HEK293 (cell line): Measurements from ENCODE around the gene MTCL1.

ENCODE experiments used
- CTCF ChIA-PET: fragments of 350-600 bp; formaldehyde crosslinking; extraction: SDS; loops from one replicate; lab custom pipeline; 2021; ENCODE audit warnings: antibody characterized with exemption; lab: Yijun Ruan, JAX
- POLR2A ChIA-PET: fragments of 300-600 bp; formaldehyde crosslinking; extraction: SDS; loops from one replicate; lab custom pipeline; 2020; ENCODE audit warnings: antibody characterized with exemption, inconsistent platforms; lab: Yijun Ruan, JAX
- H3K27ac ChIP-seq: fragments of 200-500 bp; sonication (Bioruptor generic); 2 replicates; pipeline ENCODE4 v1.5.1; 2014; ENCODE audit warnings: low read depth, low read length, control low read depth, inconsistent platforms; ENCODE audit errors: extremely low read depth
- H3K36me3 ChIP-seq, 2 experiments: fragments of 200-500 bp in 1 of 2; sonication (Bioruptor generic) in 1 of 2; 1 replicate in 1 of 2; 2 replicates in 1 of 2; pipeline ENCODE4 v1.5.1; 2014 to 2017; ENCODE audit warnings: inconsistent platforms in 2 of 2, low read length in 2 of 2; ENCODE audit not compliant: control insufficient read depth in 2 of 2, insufficient read depth in 1 of 2
- H3K4me1 ChIP-seq: fragments of 200-500 bp; sonication (Bioruptor generic); 2 replicates; pipeline ENCODE4 v1.5.1; 2014; ENCODE audit warnings: mild to moderate bottlenecking, low read length, inconsistent platforms; ENCODE audit not compliant: control insufficient read depth, insufficient read depth
- H3K4me3 ChIP-seq: 2 replicates; pipeline ENCODE4 v1.5.1; 2011; ENCODE audit warnings: low read depth, mild to moderate bottlenecking, control low read depth, low read length, moderate library complexity
- H3K9me3 ChIP-seq: fragments of 200-500 bp; sonication (Bioruptor generic); 2 replicates; pipeline ENCODE4 v1.5.1; 2014; ENCODE audit warnings: low read depth, low read length, inconsistent platforms; ENCODE audit not compliant: control insufficient read depth, insufficient read depth
- GLIS1 ChIP-seq: fragments of 450-650 bp; formaldehyde crosslinking; IDR thresholded peaks from 2 replicates; pipeline ENCODE4 v1.5.1; 2016; ENCODE audit warnings: missing biosample characterization, missing genetic modification characterization
- GLIS2 ChIP-seq: fragments of 450-650 bp; formaldehyde crosslinking; IDR thresholded peaks from 2 replicates; pipeline ENCODE4 v1.5.1; 2016; ENCODE audit warnings: missing biosample characterization, missing genetic modification characterization
- INSM2 ChIP-seq: fragments of 450-650 bp; formaldehyde crosslinking; IDR thresholded peaks from 2 replicates; pipeline ENCODE4 v1.5.1; 2016; ENCODE audit warnings: missing biosample characterization, missing genetic modification characterization
- ZBTB1 ChIP-seq: fragments of 450-650 bp; formaldehyde crosslinking; IDR thresholded peaks from 2 replicates; pipeline ENCODE4 v1.5.1; 2016; ENCODE audit warnings: missing biosample characterization, missing genetic modification characterization
- ZNF169 ChIP-seq: fragments of 450-650 bp; formaldehyde crosslinking; IDR thresholded peaks from 2 replicates; pipeline ENCODE4 v1.5.1; 2016; ENCODE audit warnings: missing biosample characterization, missing genetic modification characterization
- ZNF211 ChIP-seq: fragments of 450-650 bp; formaldehyde crosslinking; IDR thresholded peaks from 2 replicates; pipeline ENCODE4 v1.5.1; 2016; ENCODE audit warnings: low read depth, missing biosample characterization, missing genetic modification characterization
- ZNF248 ChIP-seq: fragments of 450-650 bp; formaldehyde crosslinking; IDR thresholded peaks from 2 replicates; pipeline ENCODE4 v1.5.1; 2017; ENCODE audit warnings: missing biosample characterization, missing genetic modification characterization
- ZNF302 ChIP-seq: fragments of 450-650 bp; formaldehyde crosslinking; IDR thresholded peaks from 2 replicates; pipeline ENCODE4 v1.5.1; 2016; ENCODE audit warnings: missing biosample characterization, missing genetic modification characterization, low read depth
- ZNF398 ChIP-seq: fragments of 450-650 bp; formaldehyde crosslinking; IDR thresholded peaks from 2 replicates; pipeline ENCODE4 v1.5.1; 2017; ENCODE audit warnings: missing biosample characterization, missing genetic modification characterization
- ZNF416 ChIP-seq: fragments of 450-650 bp; formaldehyde crosslinking; IDR thresholded peaks from 2 replicates; pipeline ENCODE4 v1.5.1; 2016; ENCODE audit warnings: missing biosample characterization, missing genetic modification characterization
- ZNF549 ChIP-seq: fragments of 450-650 bp; IDR thresholded peaks from 2 replicates; pipeline ENCODE4 v1.5.1; 2018; ENCODE audit warnings: missing biosample characterization, missing genetic modification characterization, mild to moderate bottlenecking, inconsistent platforms, moderate library complexity
- ZNF639 ChIP-seq: fragments of 450-650 bp; formaldehyde crosslinking; IDR thresholded peaks from 2 replicates; pipeline ENCODE4 v1.5.1; 2016; ENCODE audit warnings: missing biosample characterization, missing genetic modification characterization
- ZNF654 ChIP-seq: fragments of 450-650 bp; formaldehyde crosslinking; IDR thresholded peaks from 2 replicates; pipeline ENCODE4 v1.5.1; 2016; ENCODE audit warnings: low read depth, missing biosample characterization, missing genetic modification characterization
- ZSCAN18 ChIP-seq: fragments of 450-650 bp; formaldehyde crosslinking; IDR thresholded peaks from 2 replicates; pipeline ENCODE4 v1.5.1; 2016; ENCODE audit warnings: missing biosample characterization, missing genetic modification characterization
- TF ChIP-seq, protein P1 (sequence below): fragments of 450-650 bp; formaldehyde crosslinking; IDR thresholded peaks from 2 replicates; pipeline ENCODE4 v1.5.1; 2017; ENCODE audit warnings: missing biosample characterization, missing genetic modification characterization
- TF ChIP-seq, protein P2 (sequence below): fragments of 450-650 bp; formaldehyde crosslinking; conservative IDR thresholded peaks from 2 replicates; pipeline ENCODE4 v1.5.1; 2016; ENCODE audit warnings: low read depth, missing biosample characterization, missing genetic modification characterization
- TF ChIP-seq, protein P3 (sequence below): fragments of 450-650 bp; formaldehyde crosslinking; IDR thresholded peaks from 2 replicates; pipeline ENCODE4 v1.5.1; 2016; ENCODE audit warnings: missing biosample characterization, missing genetic modification characterization, low read depth

Gene MTCL1

GRCh38 chr18:8868276-8868675 is 162.9 kb downstream of the MTCL1 start:
- no peak overlapping the region for H3K27ac ChIP-seq
- H3K4me1 ChIP-seq: no peaks in the 10 kb centered on the region
- no peak for TF ChIP-seq ZNF639 (tag by site-specific recombination)
- ChIA-PET POLR2A (no interaction called here), CTCF (no interaction called here)
- no peak overlapping the region for H3K4me3 ChIP-seq
- H3K9me3 ChIP-seq: no peaks in the 10 kb centered on the region
- H3K36me3 ChIP-seq: no peaks in the 10 kb centered on the region

DNA sequence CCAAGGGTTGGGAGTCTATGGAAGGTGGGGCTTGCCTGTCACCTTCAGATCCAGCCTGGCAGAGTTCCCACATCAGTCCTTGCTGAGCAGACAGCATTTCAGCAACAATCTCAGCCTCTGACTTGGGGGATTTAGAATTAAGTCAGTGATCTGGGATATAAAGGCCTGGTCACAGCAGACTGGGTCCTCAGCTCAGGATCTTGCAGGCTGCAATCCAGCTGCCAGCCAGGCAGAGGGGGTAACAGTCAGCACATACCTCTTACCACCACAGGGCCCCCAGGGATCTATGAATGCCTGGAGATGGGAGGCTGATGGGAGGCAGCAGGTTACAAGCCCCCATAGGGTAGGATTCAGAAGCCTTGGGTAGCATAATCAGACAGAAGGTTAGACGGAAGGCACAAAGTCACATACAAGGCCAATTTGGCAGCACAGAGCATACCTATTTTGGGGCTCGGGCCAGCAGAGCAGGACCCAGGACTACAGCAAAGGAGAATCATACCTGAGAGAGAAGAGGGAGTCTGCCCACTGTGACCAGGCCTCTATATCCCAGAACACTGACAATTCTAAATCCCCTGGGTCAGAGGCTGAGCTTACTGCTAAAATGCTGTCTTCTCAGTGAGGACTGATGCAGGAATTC is 163.5 kb downstream of the MTCL1 start:
- Histone ChIP-seq H3K36me3 (no peaks in the 10 kb centered on the region), H3K4me1 (no peaks in the 10 kb centered on the region), H3K4me3 (no peak overlapping the region), H3K9me3 (no peaks in the 10 kb centered on the region), H3K27ac (no peak overlapping the region)
- POLR2A ChIA-PET: no interaction called here
- TF ChIP-seq ZNF549 (tag by site-specific recombination) (no peak), GLIS2 (tag by site-specific recombination) (no peak), GLIS1 (tag by site-specific recombination) (peak; percentile 33)
- TF ChIP-seq, protein P1, sequence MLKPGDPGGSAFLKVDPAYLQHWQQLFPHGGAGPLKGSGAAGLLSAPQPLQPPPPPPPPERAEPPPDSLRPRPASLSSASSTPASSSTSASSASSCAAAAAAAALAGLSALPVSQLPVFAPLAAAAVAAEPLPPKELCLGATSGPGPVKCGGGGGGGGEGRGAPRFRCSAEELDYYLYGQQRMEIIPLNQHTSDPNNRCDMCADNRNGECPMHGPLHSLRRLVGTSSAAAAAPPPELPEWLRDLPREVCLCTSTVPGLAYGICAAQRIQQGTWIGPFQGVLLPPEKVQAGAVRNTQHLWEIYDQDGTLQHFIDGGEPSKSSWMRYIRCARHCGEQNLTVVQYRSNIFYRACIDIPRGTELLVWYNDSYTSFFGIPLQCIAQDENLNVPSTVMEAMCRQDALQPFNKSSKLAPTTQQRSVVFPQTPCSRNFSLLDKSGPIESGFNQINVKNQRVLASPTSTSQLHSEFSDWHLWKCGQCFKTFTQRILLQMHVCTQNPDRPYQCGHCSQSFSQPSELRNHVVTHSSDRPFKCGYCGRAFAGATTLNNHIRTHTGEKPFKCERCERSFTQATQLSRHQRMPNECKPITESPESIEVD (tag by site-specific recombination): no peak
- CTCF ChIA-PET: no interaction called here

GRCh38 chr18:8869696-8870095 is 164.3 kb downstream of the MTCL1 start:
- Histone ChIP-seq H3K4me1 (no peaks in the 10 kb centered on the region), H3K27ac (no peak overlapping the region), H3K36me3 (no peaks in the 10 kb centered on the region), H3K4me3 (no peak overlapping the region), H3K9me3 (no peaks in the 10 kb centered on the region)
- ChIA-PET POLR2A (no interaction called here), CTCF (no interaction called here)
- no peak for TF ChIP-seq ZNF248 (tag by site-specific recombination)
- no peak for TF ChIP-seq INSM2 (tag by site-specific recombination)
- TF ChIP-seq ZNF169: no peak
- TF ChIP-seq, protein P2, sequence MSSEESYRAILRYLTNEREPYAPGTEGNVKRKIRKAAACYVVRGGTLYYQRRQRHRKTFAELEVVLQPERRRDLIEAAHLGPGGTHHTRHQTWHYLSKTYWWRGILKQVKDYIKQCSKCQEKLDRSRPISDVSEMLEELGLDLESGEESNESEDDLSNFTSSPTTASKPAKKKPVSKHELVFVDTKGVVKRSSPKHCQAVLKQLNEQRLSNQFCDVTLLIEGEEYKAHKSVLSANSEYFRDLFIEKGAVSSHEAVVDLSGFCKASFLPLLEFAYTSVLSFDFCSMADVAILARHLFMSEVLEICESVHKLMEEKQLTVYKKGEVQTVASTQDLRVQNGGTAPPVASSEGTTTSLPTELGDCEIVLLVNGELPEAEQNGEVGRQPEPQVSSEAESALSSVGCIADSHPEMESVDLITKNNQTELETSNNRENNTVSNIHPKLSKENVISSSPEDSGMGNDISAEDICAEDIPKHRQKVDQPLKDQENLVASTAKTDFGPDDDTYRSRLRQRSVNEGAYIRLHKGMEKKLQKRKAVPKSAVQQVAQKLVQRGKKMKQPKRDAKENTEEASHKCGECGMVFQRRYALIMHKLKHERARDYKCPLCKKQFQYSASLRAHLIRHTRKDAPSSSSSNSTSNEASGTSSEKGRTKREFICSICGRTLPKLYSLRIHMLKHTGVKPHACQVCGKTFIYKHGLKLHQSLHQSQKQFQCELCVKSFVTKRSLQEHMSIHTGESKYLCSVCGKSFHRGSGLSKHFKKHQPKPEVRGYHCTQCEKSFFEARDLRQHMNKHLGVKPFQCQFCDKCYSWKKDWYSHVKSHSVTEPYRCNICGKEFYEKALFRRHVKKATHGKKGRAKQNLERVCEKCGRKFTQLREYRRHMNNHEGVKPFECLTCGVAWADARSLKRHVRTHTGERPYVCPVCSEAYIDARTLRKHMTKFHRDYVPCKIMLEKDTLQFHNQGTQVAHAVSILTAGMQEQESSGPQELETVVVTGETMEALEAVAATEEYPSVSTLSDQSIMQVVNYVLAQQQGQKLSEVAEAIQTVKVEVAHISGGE: no peak
- no peak for TF ChIP-seq ZSCAN18 (tag by site-specific recombination)
- TF ChIP-seq ZNF398 (tag by site-specific recombination): no peak
- TF ChIP-seq ZNF416: no peak
- no peak for TF ChIP-seq ZNF211 (tag by site-specific recombination)
- TF ChIP-seq ZBTB1 (tag by site-specific recombination): no peak
- TF ChIP-seq, protein P3, sequence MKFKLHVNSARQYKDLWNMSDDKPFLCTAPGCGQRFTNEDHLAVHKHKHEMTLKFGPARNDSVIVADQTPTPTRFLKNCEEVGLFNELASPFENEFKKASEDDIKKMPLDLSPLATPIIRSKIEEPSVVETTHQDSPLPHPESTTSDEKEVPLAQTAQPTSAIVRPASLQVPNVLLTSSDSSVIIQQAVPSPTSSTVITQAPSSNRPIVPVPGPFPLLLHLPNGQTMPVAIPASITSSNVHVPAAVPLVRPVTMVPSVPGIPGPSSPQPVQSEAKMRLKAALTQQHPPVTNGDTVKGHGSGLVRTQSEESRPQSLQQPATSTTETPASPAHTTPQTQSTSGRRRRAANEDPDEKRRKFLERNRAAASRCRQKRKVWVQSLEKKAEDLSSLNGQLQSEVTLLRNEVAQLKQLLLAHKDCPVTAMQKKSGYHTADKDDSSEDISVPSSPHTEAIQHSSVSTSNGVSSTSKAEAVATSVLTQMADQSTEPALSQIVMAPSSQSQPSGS (tag by site-specific recombination): no peak
- no peak for TF ChIP-seq GLIS2 (tag by site-specific recombination)
- no peak for TF ChIP-seq ZNF302 (tag by site-specific recombination)
- TF ChIP-seq ZNF654 (tag by site-specific recombination): no peak
